ENCODE measurements around the gene CLEC1A.

The CLEC1A gene

GRCh38 chr12:10098791-10099190 is at the start of gene CLEC1A:
CLEC1A (minus strand) TSS chr12:10098985; CDS start chr12:10098922, 63 bp downstream.
- no peak for DNase-seq (ENCODE audit: low spot score in 2 of 2)
- Histone ChIP-seq H3K4me3 (no peak within 1 kb of the TSS), H3K4me1 (no peaks in the 10 kb centered on the region), H3K36me3 (replicated peaks) (no peaks in the 10 kb centered on the region), H3K9me3 (no peaks in the 10 kb centered on the region), H3K27me3 (ENCODE audit: low read depth) (no peaks in the 10 kb centered on the region)
- in situ Hi-C loops (cut with MboI; ENCODE audit: low sequenced_read_pairs) = no loop called here

- DNase-seq (ENCODE audit: low spot score in 2 of 2) = no peak
- Histone ChIP-seq H3K4me3 (no peak overlapping the region), H3K9me3 (no peaks in the 10 kb centered on the region), H3K27me3 (ENCODE audit: low read depth) (no peaks in the 10 kb centered on the region), H3K4me1 (no peaks in the 10 kb centered on the region), H3K36me3 (replicated peaks) (no peaks in the 10 kb centered on the region)
- in situ Hi-C loops (cut with MboI; ENCODE audit: low sequenced_read_pairs) = no loop called here
Measured at GRCh38 chr12:10147714-10148403, 49.1 kb upstream of the CLEC1A start.

GRCh38 chr12:10142976-10143589 is 44.3 kb upstream of the CLEC1A start:
- no peaks in the 10 kb centered on the region for H3K4me1 ChIP-seq
- H3K4me3 ChIP-seq = no peak overlapping the region
- no peak for DNase-seq (ENCODE audit: low spot score in 2 of 2)
- in situ Hi-C loops (cut with MboI; ENCODE audit: low sequenced_read_pairs) = loop anchor here (5.0 kb wide), 1 partner anchor 111 kb away; the partner anchor contains the start of gene CLEC9A
- H3K36me3 ChIP-seq (replicated peaks) = no peaks in the 10 kb centered on the region
- H3K9me3 ChIP-seq = no peaks in the 10 kb centered on the region
- no peaks in the 10 kb centered on the region for H3K27me3 ChIP-seq (ENCODE audit: low read depth)

- in situ Hi-C loops (cut with MboI; ENCODE audit: low sequenced_read_pairs) = loop anchor here (5.0 kb wide), 1 partner anchor 108 kb away; the partner anchor contains the start of gene CLEC9A
- Histone ChIP-seq H3K4me3 (no peak overlapping the region), H3K4me1 (peaks cover 7% of the 10 kb centered on the region), H3K27me3 (ENCODE audit: low read depth) (no peaks in the 10 kb centered on the region), H3K9me3 (no peaks in the 10 kb centered on the region), H3K36me3 (replicated peaks) (no peaks in the 10 kb centered on the region)
- DNase-seq (ENCODE audit: low spot score in 2 of 2) = peak; percentile 64 to 72
Measured at GRCh38 chr12:10140001-10140400, 41.2 kb upstream of the CLEC1A start.

- no peaks in the 10 kb centered on the region for H3K27me3 ChIP-seq (ENCODE audit: low read depth)
- no peaks in the 10 kb centered on the region for H3K9me3 ChIP-seq
- peaks cover 28% of the 10 kb centered on the region for H3K4me1 ChIP-seq
- H3K4me3 ChIP-seq = no peak overlapping the region
- in situ Hi-C loops (cut with MboI; ENCODE audit: low sequenced_read_pairs) = loop anchor here (10.0 kb wide), 1 partner anchor 392 kb away; no protein-coding TSS in a partner anchor
- peak; percentile 63 to 66 for DNase-seq (ENCODE audit: low spot score in 2 of 2)
- H3K36me3 ChIP-seq (replicated peaks) = no peaks in the 10 kb centered on the region
Measured at GRCh38 chr12:10136637-10137205, 37.9 kb upstream of the CLEC1A start.

- in situ Hi-C loops (cut with MboI; ENCODE audit: low sequenced_read_pairs) = loop anchor here (10.0 kb wide), 1 partner anchor 390 kb away; no protein-coding TSS in a partner anchor
- no peak for DNase-seq (ENCODE audit: low spot score in 2 of 2)
- Histone ChIP-seq H3K9me3 (no peaks in the 10 kb centered on the region), H3K27me3 (ENCODE audit: low read depth) (no peaks in the 10 kb centered on the region), H3K4me1 (peaks cover 39% of the 10 kb centered on the region), H3K4me3 (no peak overlapping the region), H3K36me3 (replicated peaks) (no peaks in the 10 kb centered on the region)
Measured at GRCh38 chr12:10135126-10135525, 36.3 kb upstream of the CLEC1A start.

GRCh38 chr12:10132850-10133370 is 34.1 kb upstream of the CLEC1A start:
- peak; percentile 31 to 96 for DNase-seq (ENCODE audit: low spot score in 2 of 2)
- peaks cover 40% of the 10 kb centered on the region for H3K4me1 ChIP-seq
- no peaks in the 10 kb centered on the region for H3K36me3 ChIP-seq (replicated peaks)
- H3K9me3 ChIP-seq = no peaks in the 10 kb centered on the region
- in situ Hi-C loops (cut with MboI; ENCODE audit: low sequenced_read_pairs) = loop anchor here (10.0 kb wide), 1 partner anchor 388 kb away; no protein-coding TSS in a partner anchor
- H3K27me3 ChIP-seq (ENCODE audit: low read depth) = no peaks in the 10 kb centered on the region
- H3K4me3 ChIP-seq = no peak overlapping the region

GRCh38 chr12:10131111-10131690 is 32.4 kb upstream of the CLEC1A start:
- H3K4me3 ChIP-seq = no peak overlapping the region
- H3K36me3 ChIP-seq (replicated peaks) = no peaks in the 10 kb centered on the region
- DNase-seq (ENCODE audit: low spot score in 2 of 2) = peak in 1 of 2 experiments; percentile 72
- H3K27me3 ChIP-seq (ENCODE audit: low read depth) = no peaks in the 10 kb centered on the region
- peaks cover 33% of the 10 kb centered on the region for H3K4me1 ChIP-seq
- H3K9me3 ChIP-seq = no peaks in the 10 kb centered on the region
- in situ Hi-C loops (cut with MboI; ENCODE audit: low sequenced_read_pairs) = loop anchor here (10.0 kb wide), 1 partner anchor 386 kb away; no protein-coding TSS in a partner anchor

GRCh38 chr12:10130042-10130441 is 31.3 kb upstream of the CLEC1A start, which contains the start of gene CLEC7A:
CLEC7A (minus strand) TSS chr12:10130199; CDS start chr12:10130082, 117 bp downstream.
- Histone ChIP-seq H3K4me1 (peaks cover 33% of the 10 kb centered on the region), H3K27me3 (ENCODE audit: low read depth) (no peaks in the 10 kb centered on the region), H3K9me3 (no peaks in the 10 kb centered on the region), H3K4me3 (no peak within 1 kb of the TSS), H3K36me3 (replicated peaks) (no peaks in the 10 kb centered on the region)
- no peak for DNase-seq (ENCODE audit: low spot score in 2 of 2)
- in situ Hi-C loops (cut with MboI; ENCODE audit: low sequenced_read_pairs) = loop anchor here (10.0 kb wide), 1 partner anchor 385 kb away; no protein-coding TSS in a partner anchor

- Histone ChIP-seq H3K4me1 (peaks cover 27% of the 10 kb centered on the region), H3K4me3 (no peak overlapping the region), H3K9me3 (no peaks in the 10 kb centered on the region), H3K36me3 (replicated peaks) (no peaks in the 10 kb centered on the region), H3K27me3 (ENCODE audit: low read depth) (no peaks in the 10 kb centered on the region)
- in situ Hi-C loops (cut with MboI; ENCODE audit: low sequenced_read_pairs) = no loop called here
- DNase-seq (ENCODE audit: low spot score in 2 of 2) = no peak
Measured at GRCh38 chr12:10128687-10129086, 29.9 kb upstream of the CLEC1A start.

- Histone ChIP-seq H3K36me3 (replicated peaks) (no peaks in the 10 kb centered on the region), H3K27me3 (ENCODE audit: low read depth) (no peaks in the 10 kb centered on the region), H3K9me3 (no peaks in the 10 kb centered on the region), H3K4me3 (no peak overlapping the region), H3K4me1 (peaks cover 9% of the 10 kb centered on the region)
- DNase-seq (ENCODE audit: low spot score in 2 of 2) = no peak
- in situ Hi-C loops (cut with MboI; ENCODE audit: low sequenced_read_pairs) = no loop called here
Measured at GRCh38 chr12:10126413-10126812, 27.6 kb upstream of the CLEC1A start.

GRCh38 chr12:10122689-10123088 is 23.9 kb upstream of the CLEC1A start:
- in situ Hi-C loops (cut with MboI; ENCODE audit: low sequenced_read_pairs) = no loop called here
- no peak for DNase-seq (ENCODE audit: low spot score in 2 of 2)
- H3K36me3 ChIP-seq (replicated peaks) = no peaks in the 10 kb centered on the region
- no peaks in the 10 kb centered on the region for H3K27me3 ChIP-seq (ENCODE audit: low read depth)
- H3K4me1 ChIP-seq = no peaks in the 10 kb centered on the region
- H3K4me3 ChIP-seq = no peak overlapping the region
- H3K9me3 ChIP-seq = no peaks in the 10 kb centered on the region

- Histone ChIP-seq H3K9me3 (no peaks in the 10 kb centered on the region), H3K36me3 (replicated peaks) (no peaks in the 10 kb centered on the region), H3K4me1 (no peaks in the 10 kb centered on the region), H3K27me3 (ENCODE audit: low read depth) (no peaks in the 10 kb centered on the region), H3K4me3 (no peak overlapping the region)
- in situ Hi-C loops (cut with MboI; ENCODE audit: low sequenced_read_pairs) = no loop called here
- no peak for DNase-seq (ENCODE audit: low spot score in 2 of 2)
Measured at GRCh38 chr12:10121278-10121677, 22.5 kb upstream of the CLEC1A start.
